OCI-LY1 (cell line): ENCODE results near the gene ADGRG3.

Experiments
- CTCF ChIP-seq: fragments of 200-600 bp; sonication (generic), shearing (Covaris generic); IDR thresholded peaks from 2 replicates; pipeline ENCODE4 v1.5.1; 2017; ENCODE audit warnings: mild to moderate bottlenecking, antibody characterized with exemption, low read length, moderate library complexity, mixed read lengths
- EZH2 ChIP-seq: fragments of 200-600 bp; sonication (generic), shearing (Covaris generic); IDR thresholded peaks from 2 replicates; pipeline ENCODE4 v1.8.0; 2017; ENCODE audit warnings: borderline replicate concordance, mixed run types, mild to moderate bottlenecking, antibody characterized with exemption, low read length, moderate library complexity, mixed read lengths

GRCh38 chr16:57637020-57637419, 31.1 kb upstream of the ADGRG3 start:
- TF ChIP-seq EZH2 (no peak), CTCF (no peak)
